Brain microvascular endothelial cell (primary cell): ENCODE measurements around the gene MAP3K6.
A peak's percentile ranks its signal among the peaks of the same experiment; 100 is the strongest.

ENCODE experiments used
- DNase-seq: peaks from one replicate; pipeline ENCODE4 v3.0.0-alpha.2; 2020
- H3K27ac ChIP-seq: fragments of 250-450 bp; sonication (Bioruptor Pico); 2 replicates; pipeline ENCODE4 v1.5.1; 2020; ENCODE audit warnings: mild to moderate bottlenecking, moderate library complexity
- H3K27me3 ChIP-seq: fragments of 250-450 bp; sonication (Bioruptor Pico); replicated peaks from 2 replicates; pipeline ENCODE4 v1.5.1; 2020; ENCODE audit warnings: mild to moderate bottlenecking
- H3K36me3 ChIP-seq: fragments of 250-450 bp; sonication (Bioruptor Pico); replicated peaks from 2 replicates; pipeline ENCODE4 v1.5.1; 2020; ENCODE audit warnings: mild to moderate bottlenecking
- H3K4me3 ChIP-seq: 2 replicates; pipeline ENCODE4 v1.5.1; 2011; ENCODE audit warnings: low read depth, mild to moderate bottlenecking, control low read depth, low read length, moderate library complexity
- in situ Hi-C: cut with HindIII; loops from 2 replicates; pipeline ENCODE4 v1.10.0; 2017; ENCODE audit warnings: low sequenced_read_pairs, low pct_ligation_motif_present
- TF ChIP-seq, protein P1 (sequence below): IDR thresholded peaks from 2 replicates; pipeline ENCODE4 v1.5.1; 2011; ENCODE audit warnings: low read depth, mild to moderate bottlenecking, moderate library complexity, low read length, control low read depth, inconsistent platforms; ENCODE audit errors: missing control alignments

Gene MAP3K6

DNA sequence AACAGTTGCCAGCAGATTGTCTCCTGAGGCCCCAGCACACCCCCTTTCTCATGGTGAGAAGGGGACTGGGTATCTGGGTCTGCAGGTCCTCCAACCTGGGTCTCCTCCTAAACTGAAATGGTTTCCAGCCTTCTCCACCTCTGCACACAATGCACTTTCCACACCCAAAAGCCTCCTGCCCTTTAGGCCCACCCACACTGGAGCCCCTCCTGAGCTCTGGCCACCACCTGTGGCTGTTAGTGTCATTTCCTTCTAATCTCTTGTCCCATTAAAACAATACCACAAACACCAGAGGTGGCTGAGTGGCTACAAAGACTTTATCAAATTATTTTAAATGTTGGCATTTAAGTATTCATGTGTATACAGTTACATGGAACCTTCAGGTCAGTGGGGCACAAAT, 37.2 kb upstream of the MAP3K6 start:
- in situ Hi-C loops: loop anchor here (25.0 kb wide), 1 partner anchor 158 kb away; no protein-coding TSS in a partner anchor
- peaks cover 18% of the 10 kb centered on the region for H3K36me3 ChIP-seq
- H3K27ac ChIP-seq: no peak overlapping the region
- H3K27me3 ChIP-seq: no peaks in the 10 kb centered on the region
- DNase-seq: no peak
- TF ChIP-seq, protein P1, sequence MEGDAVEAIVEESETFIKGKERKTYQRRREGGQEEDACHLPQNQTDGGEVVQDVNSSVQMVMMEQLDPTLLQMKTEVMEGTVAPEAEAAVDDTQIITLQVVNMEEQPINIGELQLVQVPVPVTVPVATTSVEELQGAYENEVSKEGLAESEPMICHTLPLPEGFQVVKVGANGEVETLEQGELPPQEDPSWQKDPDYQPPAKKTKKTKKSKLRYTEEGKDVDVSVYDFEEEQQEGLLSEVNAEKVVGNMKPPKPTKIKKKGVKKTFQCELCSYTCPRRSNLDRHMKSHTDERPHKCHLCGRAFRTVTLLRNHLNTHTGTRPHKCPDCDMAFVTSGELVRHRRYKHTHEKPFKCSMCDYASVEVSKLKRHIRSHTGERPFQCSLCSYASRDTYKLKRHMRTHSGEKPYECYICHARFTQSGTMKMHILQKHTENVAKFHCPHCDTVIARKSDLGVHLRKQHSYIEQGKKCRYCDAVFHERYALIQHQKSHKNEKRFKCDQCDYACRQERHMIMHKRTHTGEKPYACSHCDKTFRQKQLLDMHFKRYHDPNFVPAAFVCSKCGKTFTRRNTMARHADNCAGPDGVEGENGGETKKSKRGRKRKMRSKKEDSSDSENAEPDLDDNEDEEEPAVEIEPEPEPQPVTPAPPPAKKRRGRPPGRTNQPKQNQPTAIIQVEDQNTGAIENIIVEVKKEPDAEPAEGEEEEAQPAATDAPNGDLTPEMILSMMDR: no peak
- no peak overlapping the region for H3K4me3 ChIP-seq

DNA sequence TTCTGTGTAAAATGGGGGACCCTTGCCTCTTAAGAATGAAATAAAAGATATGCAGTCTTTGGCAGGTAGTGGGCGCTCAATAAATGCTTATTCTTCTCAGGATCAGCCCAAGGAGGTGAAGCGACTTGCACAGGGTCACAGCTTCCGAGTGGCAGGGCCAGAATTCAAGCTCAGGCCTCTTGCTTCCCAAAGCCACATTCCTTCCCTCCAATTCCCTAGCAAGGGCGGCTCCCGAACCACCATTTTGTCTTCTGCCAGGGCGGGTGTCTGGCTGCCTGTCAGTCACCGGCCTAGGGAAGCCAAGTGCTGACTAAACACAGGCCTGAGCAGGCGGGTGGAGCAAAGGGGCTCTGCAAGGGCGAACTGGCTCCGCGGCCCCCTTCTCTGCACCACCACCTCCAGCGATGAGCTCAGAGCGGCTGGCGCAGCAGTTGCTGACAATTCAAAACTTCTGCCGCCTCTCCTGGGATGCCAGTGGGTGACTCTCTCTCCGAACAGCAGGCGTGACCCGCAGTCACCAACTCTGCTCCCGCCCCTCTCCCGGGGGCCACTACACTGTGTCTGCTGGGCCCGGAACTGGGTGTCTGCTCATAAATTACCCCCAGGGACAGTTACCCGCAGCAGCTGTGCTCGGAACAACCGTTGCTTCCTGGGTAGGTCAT, 36.4 kb upstream of the MAP3K6 start:
- no peaks in the 10 kb centered on the region for H3K27me3 ChIP-seq
- no peak overlapping the region for H3K4me3 ChIP-seq
- TF ChIP-seq, protein P1: peak; percentile 55
- H3K36me3 ChIP-seq: peaks cover 16% of the 10 kb centered on the region
- no peak overlapping the region for H3K27ac ChIP-seq
- in situ Hi-C loops: loop anchor here (25.0 kb wide), 1 partner anchor 159 kb away; no protein-coding TSS in a partner anchor
- no peak for DNase-seq

DNA sequence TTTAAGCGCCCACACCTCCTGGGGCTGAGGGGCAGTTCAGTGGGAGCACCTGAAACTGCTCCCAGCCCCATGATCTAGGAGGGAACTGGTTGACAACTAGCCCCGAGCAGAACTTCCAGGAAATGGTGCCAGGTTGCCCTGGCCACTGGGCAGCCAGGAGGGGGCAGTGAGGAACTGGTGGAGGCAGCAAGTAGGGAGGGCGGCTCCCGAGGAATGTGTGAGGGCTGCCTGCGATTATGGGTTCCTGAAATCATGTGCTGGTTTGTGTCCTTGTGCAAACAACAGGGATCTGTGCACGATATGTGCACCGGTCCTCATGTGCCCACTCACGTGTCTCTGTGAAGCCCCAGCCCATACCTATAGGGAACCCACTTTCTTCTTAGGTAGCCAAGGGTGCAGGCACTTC, 35.6 kb upstream of the MAP3K6 start:
- DNase-seq: no peak
- Histone ChIP-seq H3K27me3 (no peaks in the 10 kb centered on the region), H3K27ac (no peak overlapping the region), H3K36me3 (peaks cover 8% of the 10 kb centered on the region), H3K4me3 (no peak overlapping the region)
- TF ChIP-seq, protein P1: peak; percentile 75
- in situ Hi-C loops: loop anchor here (25.0 kb wide), 1 partner anchor 160 kb away; no protein-coding TSS in a partner anchor

DNA sequence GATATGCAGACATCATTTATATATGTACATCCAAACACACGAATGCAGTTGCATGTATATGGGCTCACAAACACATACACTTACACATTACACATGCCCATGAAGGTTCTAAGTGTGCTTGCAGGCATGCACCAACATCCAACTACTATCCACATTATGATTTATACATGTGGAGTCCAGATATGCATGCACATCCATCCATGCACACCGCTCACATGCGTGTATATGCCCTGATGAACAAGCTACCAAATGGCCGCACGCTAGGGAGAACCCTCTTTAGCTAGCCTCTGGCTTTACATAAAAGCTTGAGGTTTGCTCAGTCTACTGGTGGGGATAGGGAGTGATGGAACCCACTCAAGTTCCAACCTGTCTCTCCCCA, 34.2 kb upstream of the MAP3K6 start:
- TF ChIP-seq, protein P1: no peak
- no peak overlapping the region for H3K27ac ChIP-seq
- DNase-seq: no peak
- no peaks in the 10 kb centered on the region for H3K27me3 ChIP-seq
- H3K4me3 ChIP-seq: no peak overlapping the region
- H3K36me3 ChIP-seq: no peaks in the 10 kb centered on the region
- in situ Hi-C loops: loop anchor here (25.0 kb wide), 1 partner anchor 161 kb away; no protein-coding TSS in a partner anchor

DNA sequence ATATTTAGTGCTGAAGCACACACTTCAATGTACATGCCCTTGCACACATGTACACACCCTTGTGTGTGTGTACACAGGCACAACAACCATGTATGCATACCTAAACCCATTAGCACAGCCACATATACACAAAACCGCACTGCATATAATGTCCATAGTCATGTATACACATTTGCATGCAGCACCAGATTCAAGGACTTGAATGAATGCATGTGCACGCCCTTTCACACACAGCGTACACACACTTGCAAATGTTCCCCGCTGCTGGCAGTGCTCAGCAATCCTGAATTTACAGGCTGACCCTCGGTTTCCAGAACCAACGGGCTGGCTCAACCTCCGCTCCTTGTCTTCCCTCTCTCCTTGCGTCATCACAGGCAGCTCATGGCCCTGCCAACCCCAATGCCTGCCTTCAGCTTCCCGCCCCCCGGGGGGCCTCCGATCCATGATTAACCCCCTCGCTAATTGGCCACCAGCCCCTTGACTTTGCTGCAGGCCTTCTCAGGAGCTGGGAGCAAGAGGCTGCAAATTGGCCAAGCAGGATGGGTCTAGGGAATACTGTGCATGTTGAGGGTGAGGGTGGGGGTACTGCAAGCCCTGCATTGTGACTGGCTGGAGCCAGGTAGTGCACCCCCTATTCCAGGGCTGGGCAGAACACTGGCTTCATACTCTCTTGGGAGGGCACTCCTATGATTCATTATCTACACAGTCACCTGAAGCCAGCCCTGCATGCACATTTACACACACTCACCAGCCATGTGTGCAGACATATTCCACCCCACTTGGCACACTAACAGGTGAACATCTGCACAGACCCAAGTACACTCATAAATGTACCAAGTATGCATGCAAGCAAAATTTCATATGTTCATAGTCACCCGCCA, 33.6 kb upstream of the MAP3K6 start:
- H3K4me3 ChIP-seq: no peak overlapping the region
- TF ChIP-seq, protein P1: no peak
- in situ Hi-C loops: loop anchor here (25.0 kb wide), 1 partner anchor 162 kb away; no protein-coding TSS in a partner anchor

More for the DNA sequence above, 33.6 kb upstream of the MAP3K6 start:
- no peak overlapping the region for H3K27ac ChIP-seq
- H3K36me3 ChIP-seq: no peaks in the 10 kb centered on the region
- DNase-seq: no peak
- no peaks in the 10 kb centered on the region for H3K27me3 ChIP-seq
